HepG2 (cell line): ENCODE results near the gene DHRS13. TPM values are rescaled to one million over a fixed set of nuclear protein-coding genes. Genes with fewer than 3 reads are reported as not detected.

ENCODE experiments used
- ARID2 ChIP-seq: sonication (generic); formaldehyde crosslinking; IDR thresholded peaks from 2 replicates; pipeline ENCODE4 v1.8.1; 2022; ENCODE audit warnings: mild to moderate bottlenecking, missing genetic modification reagents, borderline replicate concordance
- CSRNP2 ChIP-seq: sonication (generic); formaldehyde crosslinking; conservative IDR thresholded peaks from 2 replicates; pipeline ENCODE4 v1.8.0; 2022; ENCODE audit warnings: low read depth, missing genetic modification reagents
- ETS1 ChIP-seq: sonication (generic); formaldehyde crosslinking; IDR thresholded peaks from 2 replicates; pipeline ENCODE4 v1.4.0; 2020; ENCODE audit warnings: missing genetic modification reagents
- ETV6 ChIP-seq: sonication (generic); formaldehyde crosslinking; conservative IDR thresholded peaks from 2 replicates; pipeline ENCODE4 v1.4.0; 2020; ENCODE audit warnings: missing genetic modification reagents
- FOXA3 ChIP-seq: IDR thresholded peaks from 2 replicates; pipeline ENCODE4 v1.6.1; 2016; ENCODE audit warnings: missing genetic modification reagents, missing compliant biosample characterization
- KDM3A ChIP-seq: IDR thresholded peaks from 2 replicates; pipeline ENCODE4 v1.6.1; 2018; ENCODE audit warnings: low read depth, missing compliant biosample characterization
- KDM4B ChIP-seq: sonication (generic); formaldehyde crosslinking; IDR thresholded peaks from 2 replicates; pipeline ENCODE4 v1.4.0; 2020; ENCODE audit warnings: missing genetic modification reagents
- NPAS2 ChIP-seq: sonication (generic); formaldehyde crosslinking; IDR thresholded peaks from 2 replicates; pipeline ENCODE4 v1.8.0; 2022; ENCODE audit warnings: mild to moderate bottlenecking, missing genetic modification reagents, borderline replicate concordance
- PHF21A ChIP-seq: sonication (generic); formaldehyde crosslinking; IDR thresholded peaks from 2 replicates; pipeline ENCODE4 v1.5.0; 2020; ENCODE audit warnings: mild to moderate bottlenecking, missing genetic modification reagents
- POLR2A ChIP-seq, 2 experiments: IDR thresholded peaks; 2 replicates each; pipeline ENCODE4 v1.6.1; 2011; ENCODE audit warnings: low read depth in 2 of 2, low read length in 2 of 2, mild to moderate bottlenecking in 1 of 2, moderate library complexity in 1 of 2; ENCODE audit not compliant: insufficient read depth in 1 of 2
- REPIN1 ChIP-seq: sonication (generic); formaldehyde crosslinking; IDR thresholded peaks from 2 replicates; pipeline ENCODE4 v1.8.0; 2022; ENCODE audit warnings: missing genetic modification reagents, low read depth, mild to moderate bottlenecking, borderline replicate concordance
- SMAD9 ChIP-seq: sonication (generic); formaldehyde crosslinking; IDR thresholded peaks from 2 replicates; pipeline ENCODE4 v1.5.1; 2020; ENCODE audit warnings: mild to moderate bottlenecking, missing genetic modification reagents
- TOE1 ChIP-seq: sonication (generic); formaldehyde crosslinking; IDR thresholded peaks from 2 replicates; pipeline ENCODE4 v1.4.0; 2020; ENCODE audit warnings: mild to moderate bottlenecking, missing genetic modification reagents
- ZNF180 ChIP-seq: sonication (generic); formaldehyde crosslinking; IDR thresholded peaks from 2 replicates; pipeline ENCODE4 v1.4.0; 2020; ENCODE audit warnings: low read depth, missing genetic modification reagents, borderline replicate concordance
- ZNF780A ChIP-seq: sonication (generic); formaldehyde crosslinking; IDR thresholded peaks from 2 replicates; pipeline ENCODE4 v1.8.0; 2022; ENCODE audit warnings: mild to moderate bottlenecking, missing genetic modification reagents, moderate library complexity
- polyA plus RNA-seq, 8 experiments: library from polyadenylated mRNA; depleted of rRNA in 3 of 8; stranded (reverse) in 7 of 8; unstranded in 1 of 8; fragments of >200 nt; fragmentation: Illumina TruSeq in 4 of 8; extraction: Trizol in 4 of 8; gene quantifications; 2 replicates each; pipeline versions ENCODE4 v1.2.1 to v1.2.3, GENCODE V29; 2011 to 2016; ENCODE audit warnings: low read depth in 4 of 8, missing spikeins in 1 of 8, mixed read lengths in 1 of 8; ENCODE audit not compliant: insufficient read depth in 1 of 8
- total RNA-seq, 5 experiments: library from RNA; depleted of rRNA; stranded (reverse); fragments of >200 nt; fragmentation: Illumina TruSeq; extraction: Trizol; gene quantifications; 2 replicates each; pipeline ENCODE4 v1.2.3, GENCODE V29; 2016; ENCODE audit warnings: low read depth in 1 of 5
- TF ChIP-seq, protein P1 (sequence below): sonication (generic); formaldehyde crosslinking; IDR thresholded peaks from 2 replicates; pipeline ENCODE4 v1.8.1; 2022; ENCODE audit warnings: low read depth, mild to moderate bottlenecking, missing genetic modification reagents
- TF ChIP-seq, protein P2 (sequence below): sonication (generic); formaldehyde crosslinking; IDR thresholded peaks from 2 replicates; pipeline ENCODE4 v1.5.0; 2020; ENCODE audit warnings: missing genetic modification reagents
- TF ChIP-seq, protein P3 (sequence below): IDR thresholded peaks from 2 replicates; pipeline ENCODE4 v1.6.1; 2016; ENCODE audit warnings: mild to moderate bottlenecking

Gene DHRS13
- total and polyA plus RNA-seq, 2 of the 13 experiments (the other 11 are each of a cell fraction or from before 2014, with no cell fraction given), result 11.8 to 12.6 TPM

GRCh38 chr17:28916302-28916934 lies 13.5 kb upstream of the DHRS13 start (continued):
- TF ChIP-seq, protein P1, sequence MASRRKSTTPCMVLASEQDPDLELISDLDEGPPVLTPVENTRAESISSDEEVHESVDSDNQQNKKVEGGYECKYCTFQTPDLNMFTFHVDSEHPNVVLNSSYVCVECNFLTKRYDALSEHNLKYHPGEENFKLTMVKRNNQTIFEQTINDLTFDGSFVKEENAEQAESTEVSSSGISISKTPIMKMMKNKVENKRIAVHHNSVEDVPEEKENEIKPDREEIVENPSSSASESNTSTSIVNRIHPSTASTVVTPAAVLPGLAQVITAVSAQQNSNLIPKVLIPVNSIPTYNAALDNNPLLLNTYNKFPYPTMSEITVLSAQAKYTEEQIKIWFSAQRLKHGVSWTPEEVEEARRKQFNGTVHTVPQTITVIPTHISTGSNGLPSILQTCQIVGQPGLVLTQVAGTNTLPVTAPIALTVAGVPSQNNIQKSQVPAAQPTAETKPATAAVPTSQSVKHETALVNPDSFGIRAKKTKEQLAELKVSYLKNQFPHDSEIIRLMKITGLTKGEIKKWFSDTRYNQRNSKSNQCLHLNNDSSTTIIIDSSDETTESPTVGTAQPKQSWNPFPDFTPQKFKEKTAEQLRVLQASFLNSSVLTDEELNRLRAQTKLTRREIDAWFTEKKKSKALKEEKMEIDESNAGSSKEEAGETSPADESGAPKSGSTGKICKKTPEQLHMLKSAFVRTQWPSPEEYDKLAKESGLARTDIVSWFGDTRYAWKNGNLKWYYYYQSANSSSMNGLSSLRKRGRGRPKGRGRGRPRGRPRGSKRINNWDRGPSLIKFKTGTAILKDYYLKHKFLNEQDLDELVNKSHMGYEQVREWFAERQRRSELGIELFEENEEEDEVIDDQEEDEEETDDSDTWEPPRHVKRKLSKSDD (CRISPR knock-in tag), result no peak
- TF ChIP-seq ZNF180, result no peak
- TF ChIP-seq, protein P2, sequence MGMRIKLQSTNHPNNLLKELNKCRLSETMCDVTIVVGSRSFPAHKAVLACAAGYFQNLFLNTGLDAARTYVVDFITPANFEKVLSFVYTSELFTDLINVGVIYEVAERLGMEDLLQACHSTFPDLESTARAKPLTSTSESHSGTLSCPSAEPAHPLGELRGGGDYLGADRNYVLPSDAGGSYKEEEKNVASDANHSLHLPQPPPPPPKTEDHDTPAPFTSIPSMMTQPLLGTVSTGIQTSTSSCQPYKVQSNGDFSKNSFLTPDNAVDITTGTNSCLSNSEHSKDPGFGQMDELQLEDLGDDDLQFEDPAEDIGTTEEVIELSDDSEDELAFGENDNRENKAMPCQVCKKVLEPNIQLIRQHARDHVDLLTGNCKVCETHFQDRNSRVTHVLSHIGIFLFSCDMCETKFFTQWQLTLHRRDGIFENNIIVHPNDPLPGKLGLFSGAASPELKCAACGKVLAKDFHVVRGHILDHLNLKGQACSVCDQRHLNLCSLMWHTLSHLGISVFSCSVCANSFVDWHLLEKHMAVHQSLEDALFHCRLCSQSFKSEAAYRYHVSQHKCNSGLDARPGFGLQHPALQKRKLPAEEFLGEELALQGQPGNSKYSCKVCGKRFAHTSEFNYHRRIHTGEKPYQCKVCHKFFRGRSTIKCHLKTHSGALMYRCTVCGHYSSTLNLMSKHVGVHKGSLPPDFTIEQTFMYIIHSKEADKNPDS, result no peak
- no peak for TF ChIP-seq ZNF780A
- no peak for TF ChIP-seq ETV6 (CRISPR knock-in tag)
- no peak for TF ChIP-seq REPIN1
- TF ChIP-seq KDM4B (CRISPR knock-in tag), result no peak
- no peak for TF ChIP-seq FOXA3 (CRISPR knock-in tag)
- TF ChIP-seq ARID2 (CRISPR knock-in tag), result no peak
- TF ChIP-seq, protein P3, sequence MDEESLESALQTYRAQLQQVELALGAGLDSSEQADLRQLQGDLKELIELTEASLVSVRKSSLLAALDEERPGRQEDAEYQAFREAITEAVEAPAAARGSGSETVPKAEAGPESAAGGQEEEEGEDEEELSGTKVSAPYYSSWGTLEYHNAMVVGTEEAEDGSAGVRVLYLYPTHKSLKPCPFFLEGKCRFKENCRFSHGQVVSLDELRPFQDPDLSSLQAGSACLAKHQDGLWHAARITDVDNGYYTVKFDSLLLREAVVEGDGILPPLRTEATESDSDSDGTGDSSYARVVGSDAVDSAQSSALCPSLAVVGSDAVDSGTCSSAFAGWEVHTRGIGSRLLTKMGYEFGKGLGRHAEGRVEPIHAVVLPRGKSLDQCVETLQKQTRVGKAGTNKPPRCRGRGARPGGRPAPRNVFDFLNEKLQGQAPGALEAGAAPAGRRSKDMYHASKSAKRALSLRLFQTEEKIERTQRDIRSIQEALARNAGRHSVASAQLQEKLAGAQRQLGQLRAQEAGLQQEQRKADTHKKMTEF (CRISPR knock-in tag), result 0 out of 2 replicates have a peak, but pooled peaks have one; percentile 18
- no peak for TF ChIP-seq TOE1 (CRISPR knock-in tag)
- TF ChIP-seq CSRNP2 (CRISPR knock-in tag), result no peak
- TF ChIP-seq POLR2A (IDR thresholded peaks at IDR 0.05; ENCODE audit: insufficient read depth in 1 of 2, low read depth in 2 of 2, low read length in 2 of 2), result no peak
- TF ChIP-seq KDM3A (CRISPR knock-in tag), result 0 out of 2 replicates have a peak, but pooled peaks have one; percentile 42
- no peak for TF ChIP-seq PHF21A (CRISPR knock-in tag)
- no peak for TF ChIP-seq SMAD9 (CRISPR knock-in tag)
- TF ChIP-seq ETS1 (CRISPR knock-in tag), result no peak
- TF ChIP-seq NPAS2 (CRISPR knock-in tag), result no peak
